Astrocyte (in vitro differentiated cells and primary cell): ENCODE data around the gene TNFAIP1. TPM values are rescaled to one million over a fixed set of nuclear protein-coding genes. Genes with fewer than 3 reads are reported as not detected.

Experiments used
- DNase-seq: peaks from one replicate; pipeline ENCODE4 v3.0.0-alpha.2; 2010; ENCODE audit warnings: low read depth
- FAIRE-seq: peaks from 2 replicates; lab custom pipeline; 2011; peaks lifted over from hg19 to GRCh38; lab: Jason Lieb, UNC
- H2AFZ ChIP-seq: 2 replicates; pipeline ENCODE4 v1.6.0; 2012; ENCODE audit warnings: low read depth, low read length, inconsistent platforms
- H3K27ac ChIP-seq: 2 replicates; pipeline ENCODE4 v1.5.1; 2011; ENCODE audit warnings: low read depth, low read length, inconsistent platforms
- H3K27me3 ChIP-seq: 2 replicates; pipeline ENCODE4 v1.6.0; 2011; ENCODE audit warnings: low read length, inconsistent platforms; ENCODE audit not compliant: insufficient read depth
- H3K36me3 ChIP-seq: 2 replicates; pipeline ENCODE4 v1.5.1; 2011; ENCODE audit warnings: low read length, inconsistent platforms; ENCODE audit not compliant: insufficient read depth
- H3K4me1 ChIP-seq: 2 replicates; pipeline ENCODE4 v1.5.1; 2011; ENCODE audit warnings: low read length, inconsistent platforms; ENCODE audit not compliant: insufficient read depth
- H3K4me2 ChIP-seq: 2 replicates; pipeline ENCODE4 v1.6.0; 2012; ENCODE audit warnings: low read length, inconsistent platforms
- H3K4me3 ChIP-seq: 2 replicates; pipeline ENCODE4 v1.5.1; 2011; ENCODE audit warnings: low read depth, mild to moderate bottlenecking, low read length, inconsistent platforms; ENCODE audit not compliant: insufficient read depth
- H3K79me2 ChIP-seq: 2 replicates; pipeline ENCODE4 v1.6.0; 2012; ENCODE audit warnings: mild to moderate bottlenecking, low read length, inconsistent platforms; ENCODE audit not compliant: insufficient read depth
- H3K9ac ChIP-seq: 2 replicates; pipeline ENCODE4 v1.6.0; 2012; ENCODE audit warnings: mild to moderate bottlenecking, low read length, inconsistent platforms
- H3K9me3 ChIP-seq: 2 replicates; pipeline ENCODE4 v1.5.1; 2012; ENCODE audit warnings: low read depth, mild to moderate bottlenecking, low read length, inconsistent platforms; ENCODE audit not compliant: insufficient read depth
- H4K20me1 ChIP-seq: 2 replicates; pipeline ENCODE4 v1.6.0; 2012; ENCODE audit warnings: low read length, inconsistent platforms; ENCODE audit not compliant: insufficient read depth
- H3K27ac Mint-ChIP-seq: one replicate; pipeline ENCODE4 v1.8.0; 2021; ENCODE audit warnings: mild to moderate bottlenecking, mixed read lengths; ENCODE audit not compliant: unreplicated experiment
- H3K27me3 Mint-ChIP-seq: one replicate; pipeline ENCODE4 v1.8.0; 2021; ENCODE audit warnings: low read depth, mixed read lengths; ENCODE audit not compliant: unreplicated experiment
- H3K36me3 Mint-ChIP-seq: one replicate; pipeline ENCODE4 v1.8.0; 2021; ENCODE audit warnings: low read depth, mixed read lengths; ENCODE audit not compliant: unreplicated experiment
- H3K4me1 Mint-ChIP-seq: one replicate; pipeline ENCODE4 v1.8.0; 2021; ENCODE audit warnings: low read depth, mixed read lengths; ENCODE audit not compliant: unreplicated experiment
- H3K4me3 Mint-ChIP-seq: one replicate; pipeline ENCODE4 v1.8.0; 2021; ENCODE audit warnings: mild to moderate bottlenecking, moderate library complexity, mixed read lengths; ENCODE audit not compliant: unreplicated experiment
- H3K9me3 Mint-ChIP-seq: one replicate; pipeline ENCODE4 v1.8.0; 2021; ENCODE audit warnings: mild to moderate bottlenecking, mixed read lengths; ENCODE audit not compliant: unreplicated experiment
- CTCF ChIP-seq: IDR thresholded peaks from 2 replicates; pipeline ENCODE4 v1.5.1; 2011; ENCODE audit warnings: low read depth, mild to moderate bottlenecking, inconsistent platforms, low read length, moderate library complexity; ENCODE audit not compliant: insufficient read depth
- EZH2 ChIP-seq: IDR thresholded peaks from 2 replicates; pipeline ENCODE4 v1.6.1; 2012; ENCODE audit warnings: mild to moderate bottlenecking, low read length, inconsistent platforms; ENCODE audit not compliant: insufficient read depth
- total RNA-seq: library from RNA; stranded (reverse); gene quantifications from 2 replicates; pipeline ENCODE4 v1.2.1, GENCODE V29; 2021

TNFAIP1 gene
- total RNA-seq, 1 donor from 2014 or later = 100 TPM

GRCh38 chr17:28368915-28369683 is 33.5 kb downstream of the TNFAIP1 start:
- Histone ChIP-seq H3K4me3 (no peak overlapping the region), H4K20me1 (peaks cover 19% of the 10 kb centered on the region), H2AFZ (no peak overlapping the region), H3K36me3 (no peaks in the 10 kb centered on the region), H3K27ac (no peak overlapping the region), H3K9me3 (no peaks in the 10 kb centered on the region), H3K4me2 (no peak overlapping the region), H3K27me3 (no peaks in the 10 kb centered on the region), H3K4me1 (peaks cover 21% of the 10 kb centered on the region), H3K79me2 (peaks cover 6% of the 10 kb centered on the region), H3K9ac (no peak overlapping the region)
- Mint-ChIP-seq H3K9me3 (no peaks in the 10 kb centered on the region), H3K27ac (peak overlapping the region; percentile 14), H3K4me1 (peaks cover 15% of the 10 kb centered on the region), H3K27me3 (peaks cover 9% of the 10 kb centered on the region), H3K36me3 (peaks cover 7% of the 10 kb centered on the region), H3K4me3 (no peak overlapping the region)
- FAIRE-seq = no peak
- DNase-seq = no peak
- TF ChIP-seq CTCF (no peak), EZH2 (no peak)

- Mint-ChIP-seq H3K27ac (peak overlapping the region; percentile 41), H3K4me1 (peaks cover 15% of the 10 kb centered on the region), H3K27me3 (peaks cover 9% of the 10 kb centered on the region), H3K4me3 (no peak overlapping the region), H3K36me3 (peaks cover 7% of the 10 kb centered on the region), H3K9me3 (no peaks in the 10 kb centered on the region)
- Histone ChIP-seq H3K9ac (no peak overlapping the region), H3K4me2 (no peak overlapping the region), H3K79me2 (peaks cover 8% of the 10 kb centered on the region), H3K9me3 (no peaks in the 10 kb centered on the region), H2AFZ (no peak overlapping the region), H3K27me3 (no peaks in the 10 kb centered on the region), H3K4me3 (no peak overlapping the region), H3K4me1 (peaks cover 21% of the 10 kb centered on the region), H3K36me3 (no peaks in the 10 kb centered on the region), H4K20me1 (peaks cover 24% of the 10 kb centered on the region), H3K27ac (no peak overlapping the region)
- FAIRE-seq (no peak), DNase-seq (no peak)
- TF ChIP-seq CTCF = no peak
- TF ChIP-seq EZH2 = no peak
Measured at GRCh38 chr17:28369684-28370034, 34.1 kb downstream of the TNFAIP1 start.

GRCh38 chr17:28370035-28370743 is 34.6 kb downstream of the TNFAIP1 start, which contains the start of gene VTN:
Gene VTN, minus strand, starts transcription at chr17:28370307. Its CDS starts 104 bp downstream, at chr17:28370203.
- H3K4me1 Mint-ChIP-seq = peaks cover 15% of the 10 kb centered on the region
- peak within 1 kb of the TSS; percentile 84 for H3K4me3 Mint-ChIP-seq
- no peak for FAIRE-seq
- H3K4me3 ChIP-seq = peak within 1 kb of the TSS; percentile 73
- H3K9me3 Mint-ChIP-seq = no peaks in the 10 kb centered on the region
- peaks cover 29% of the 10 kb centered on the region for H4K20me1 ChIP-seq
- no peaks in the 10 kb centered on the region for H3K36me3 ChIP-seq
- H2AFZ ChIP-seq = peak within 1 kb of the TSS; percentile 38
- peaks cover 12% of the 10 kb centered on the region for H3K27me3 Mint-ChIP-seq
- TF ChIP-seq CTCF (no peak), EZH2 (no peak)
- no peak for DNase-seq
- H3K79me2 ChIP-seq = peaks cover 12% of the 10 kb centered on the region
- no peaks in the 10 kb centered on the region for H3K9me3 ChIP-seq
- peaks cover 7% of the 10 kb centered on the region for H3K36me3 Mint-ChIP-seq
- peak within 1 kb of the TSS; percentile 32 for H3K9ac ChIP-seq
- no peak within 1 kb of the TSS for H3K27ac ChIP-seq
- peak within 1 kb of the TSS; percentile 93 for H3K27ac Mint-ChIP-seq
- peak within 1 kb of the TSS; percentile 100 for H3K4me2 ChIP-seq
- H3K4me1 ChIP-seq = peaks cover 21% of the 10 kb centered on the region
- H3K27me3 ChIP-seq = no peaks in the 10 kb centered on the region
